ENCODE data around the gene EID2B.
A peak's percentile ranks its signal among the peaks of the same experiment; 100 is the strongest.

Gene EID2B

DNA sequence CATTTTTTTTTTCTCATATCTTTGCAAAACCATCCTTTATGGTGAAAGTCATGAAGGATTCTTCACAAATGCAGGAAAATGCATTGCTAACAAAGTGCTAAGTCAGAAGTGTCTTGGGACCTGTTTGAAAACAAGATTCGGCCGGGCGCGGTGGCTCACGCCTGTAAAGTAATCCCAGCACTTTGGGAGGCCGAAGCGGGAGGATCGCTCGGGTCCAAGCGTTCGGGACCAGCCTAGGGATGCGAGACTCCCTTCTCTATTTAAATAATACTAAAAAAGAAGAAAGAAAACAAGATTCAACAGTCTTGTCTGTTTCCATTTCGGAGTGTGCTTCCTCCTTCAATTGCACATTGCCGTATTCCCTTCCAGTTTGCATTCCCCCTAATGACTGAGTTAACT, 819 bp downstream of the EID2B start:
- peak overlapping the region; percentile 85 for H3K27ac ChIP-seq (ENCODE audit: extremely low read depth, low read depth, low read length)
- ChIA-PET POLR2A (interaction anchor here (0.5 to 3.6 kb wide), 13 partner anchors 10 to 141 kb away, joined by 3 to 56 read pairs (median 5); partner anchors contain the start of genes MED29, PAF1, RPS16 and SUPT5H), CTCF (interaction anchor here (0.6 to 6.3 kb wide), 30 partner anchors 13 to 1236 kb away, joined by 3 to 174 read pairs (median 9); partner anchors contain the start of genes DLL3, PLEKHG2, RPS16 and TIMM50)
- peaks cover 20% of the 10 kb centered on the region for H3K4me1 ChIP-seq (ENCODE audit: control insufficient read depth, insufficient read depth, low read length)
- peak overlapping the region; percentile 88 for H3K4me3 ChIP-seq (ENCODE audit: low read depth, low read length)
- peaks cover 0 to 58% of the 10 kb centered on the region in 2 experiments; a peak in 2 of 3 replicates for H3K36me3 ChIP-seq (ENCODE audit: control insufficient read depth in 2 of 2, insufficient read depth in 1 of 2, low read length in 2 of 2)
- no peak for TF ChIP-seq RBAK (tag by site-specific recombination; IDR thresholded peaks at IDR 0.05)
- TF ChIP-seq, protein P1, sequence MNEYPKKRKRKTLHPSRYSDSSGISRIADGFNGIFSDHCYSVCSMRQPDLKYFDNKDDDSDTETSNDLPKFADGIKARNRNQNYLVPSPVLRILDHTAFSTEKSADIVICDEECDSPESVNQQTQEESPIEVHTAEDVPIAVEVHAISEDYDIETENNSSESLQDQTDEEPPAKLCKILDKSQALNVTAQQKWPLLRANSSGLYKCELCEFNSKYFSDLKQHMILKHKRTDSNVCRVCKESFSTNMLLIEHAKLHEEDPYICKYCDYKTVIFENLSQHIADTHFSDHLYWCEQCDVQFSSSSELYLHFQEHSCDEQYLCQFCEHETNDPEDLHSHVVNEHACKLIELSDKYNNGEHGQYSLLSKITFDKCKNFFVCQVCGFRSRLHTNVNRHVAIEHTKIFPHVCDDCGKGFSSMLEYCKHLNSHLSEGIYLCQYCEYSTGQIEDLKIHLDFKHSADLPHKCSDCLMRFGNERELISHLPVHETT (tag by site-specific recombination; IDR thresholded peaks at IDR 0.05), result peak; percentile 61; the same call in 1 of the 2 replicates
- no peaks in the 10 kb centered on the region; the same call in none of the 2 replicates for H3K9me3 ChIP-seq (ENCODE audit: control insufficient read depth, insufficient read depth, low read depth, low read length)

DNA sequence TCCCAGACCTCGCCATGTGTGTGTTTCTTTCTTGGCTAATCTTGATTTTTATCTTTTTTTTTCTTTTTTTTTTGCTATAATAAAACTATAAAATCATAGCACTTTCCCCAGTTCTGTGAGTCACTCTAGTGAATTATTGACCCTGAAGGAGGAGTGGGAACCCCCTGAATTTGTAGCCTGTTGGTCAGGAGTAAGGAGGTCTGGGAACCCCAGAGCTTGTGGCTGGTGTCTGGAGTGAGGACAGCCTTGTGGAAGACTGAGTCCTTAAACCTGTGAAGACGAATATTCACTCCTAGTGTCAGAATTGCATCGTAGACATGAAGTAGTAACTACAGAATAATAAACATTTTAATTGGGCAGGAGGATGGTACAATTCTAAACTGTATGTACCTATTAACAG, 7.4 kb downstream of the EID2B start:
- H3K4me3 ChIP-seq (ENCODE audit: low read depth, low read length), result no peak overlapping the region
- POLR2A ChIA-PET, result interaction anchor here (1.1 to 1.2 kb wide), 2 partner anchors 89 kb away, joined by 3 to 4 read pairs; partner anchors contain the start of gene RPS16
- CTCF ChIA-PET, result interaction anchor here (0.5 to 2.2 kb wide), 9 partner anchors 9 to 127 kb away, joined by 3 to 12 read pairs (median 4); partner anchors contain the start of gene EID2

DNA sequence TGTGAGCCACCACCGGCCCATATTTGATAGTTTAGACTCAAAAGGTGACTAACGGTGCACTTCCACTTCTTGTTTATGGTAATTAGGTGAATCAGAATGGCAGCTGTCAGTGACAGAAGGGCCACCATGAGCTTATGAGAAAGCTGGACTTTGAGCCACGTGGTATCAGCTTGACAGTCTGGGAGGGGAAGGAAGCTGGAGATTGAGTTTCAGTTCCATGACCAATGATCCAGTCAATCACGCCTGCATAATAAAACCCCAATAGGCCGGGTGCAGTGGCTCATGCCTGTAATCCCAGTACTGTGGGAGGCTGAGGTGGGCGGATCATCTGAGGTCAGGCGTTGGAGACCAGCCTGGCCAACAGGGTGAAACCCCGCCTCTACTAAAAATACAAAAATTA, 8.2 kb downstream of the EID2B start:
- Histone ChIP-seq H3K4me1 (ENCODE audit: control insufficient read depth, insufficient read depth, low read length) (0 out of 2 replicates have a peak, but pooled peaks cover 4% of the 10 kb centered on the region), H3K9me3 (ENCODE audit: control insufficient read depth, insufficient read depth, low read depth, low read length) (no peaks in the 10 kb centered on the region; the same call in 1 of the 2 replicates), H3K4me3 (ENCODE audit: low read depth, low read length) (no peak overlapping the region), H3K36me3 (ENCODE audit: control insufficient read depth in 2 of 2, insufficient read depth in 1 of 2, low read length in 2 of 2) (peaks cover 0 to 48% of the 10 kb centered on the region in 2 experiments; a peak in 2 of 3 replicates), H3K27ac (ENCODE audit: extremely low read depth, low read depth, low read length) (no peak overlapping the region)
- POLR2A ChIA-PET, result interaction anchor here (0.6 to 1.1 kb wide), 2 partner anchors 89 to 403 kb away, joined by 3 to 4 read pairs; partner anchors contain the start of gene RPS16
- TF ChIP-seq, protein P2, sequence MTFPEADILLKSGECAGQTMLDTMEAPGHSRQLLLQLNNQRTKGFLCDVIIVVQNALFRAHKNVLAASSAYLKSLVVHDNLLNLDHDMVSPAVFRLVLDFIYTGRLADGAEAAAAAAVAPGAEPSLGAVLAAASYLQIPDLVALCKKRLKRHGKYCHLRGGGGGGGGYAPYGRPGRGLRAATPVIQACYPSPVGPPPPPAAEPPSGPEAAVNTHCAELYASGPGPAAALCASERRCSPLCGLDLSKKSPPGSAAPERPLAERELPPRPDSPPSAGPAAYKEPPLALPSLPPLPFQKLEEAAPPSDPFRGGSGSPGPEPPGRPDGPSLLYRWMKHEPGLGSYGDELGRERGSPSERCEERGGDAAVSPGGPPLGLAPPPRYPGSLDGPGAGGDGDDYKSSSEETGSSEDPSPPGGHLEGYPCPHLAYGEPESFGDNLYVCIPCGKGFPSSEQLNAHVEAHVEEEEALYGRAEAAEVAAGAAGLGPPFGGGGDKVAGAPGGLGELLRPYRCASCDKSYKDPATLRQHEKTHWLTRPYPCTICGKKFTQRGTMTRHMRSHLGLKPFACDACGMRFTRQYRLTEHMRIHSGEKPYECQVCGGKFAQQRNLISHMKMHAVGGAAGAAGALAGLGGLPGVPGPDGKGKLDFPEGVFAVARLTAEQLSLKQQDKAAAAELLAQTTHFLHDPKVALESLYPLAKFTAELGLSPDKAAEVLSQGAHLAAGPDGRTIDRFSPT (tag by site-specific recombination; IDR thresholded peaks at IDR 0.05), result 0 out of 2 replicates have a peak, but pooled peaks have one; percentile 36
- no peak for TF ChIP-seq SCRT1 (tag by site-specific recombination; IDR thresholded peaks at IDR 0.05; ENCODE audit: borderline replicate concordance)
- TF ChIP-seq SP2 (tag by site-specific recombination; IDR thresholded peaks at IDR 0.05), result peak; percentile 37
- TF ChIP-seq ZNF548 (tag by site-specific recombination; IDR thresholded peaks at IDR 0.05), result no peak
- TF ChIP-seq ZFHX2 (tag by site-specific recombination; conservative IDR thresholded peaks at IDR 0.05), result peak; percentile 90
- peak; percentile 90 for TF ChIP-seq EGR2 (tag by site-specific recombination; IDR thresholded peaks at IDR 0.05; ENCODE audit: low read depth)
- TF ChIP-seq ZNF416 (tag by site-specific recombination; IDR thresholded peaks at IDR 0.05), result no peak
- TF ChIP-seq, protein P3, sequence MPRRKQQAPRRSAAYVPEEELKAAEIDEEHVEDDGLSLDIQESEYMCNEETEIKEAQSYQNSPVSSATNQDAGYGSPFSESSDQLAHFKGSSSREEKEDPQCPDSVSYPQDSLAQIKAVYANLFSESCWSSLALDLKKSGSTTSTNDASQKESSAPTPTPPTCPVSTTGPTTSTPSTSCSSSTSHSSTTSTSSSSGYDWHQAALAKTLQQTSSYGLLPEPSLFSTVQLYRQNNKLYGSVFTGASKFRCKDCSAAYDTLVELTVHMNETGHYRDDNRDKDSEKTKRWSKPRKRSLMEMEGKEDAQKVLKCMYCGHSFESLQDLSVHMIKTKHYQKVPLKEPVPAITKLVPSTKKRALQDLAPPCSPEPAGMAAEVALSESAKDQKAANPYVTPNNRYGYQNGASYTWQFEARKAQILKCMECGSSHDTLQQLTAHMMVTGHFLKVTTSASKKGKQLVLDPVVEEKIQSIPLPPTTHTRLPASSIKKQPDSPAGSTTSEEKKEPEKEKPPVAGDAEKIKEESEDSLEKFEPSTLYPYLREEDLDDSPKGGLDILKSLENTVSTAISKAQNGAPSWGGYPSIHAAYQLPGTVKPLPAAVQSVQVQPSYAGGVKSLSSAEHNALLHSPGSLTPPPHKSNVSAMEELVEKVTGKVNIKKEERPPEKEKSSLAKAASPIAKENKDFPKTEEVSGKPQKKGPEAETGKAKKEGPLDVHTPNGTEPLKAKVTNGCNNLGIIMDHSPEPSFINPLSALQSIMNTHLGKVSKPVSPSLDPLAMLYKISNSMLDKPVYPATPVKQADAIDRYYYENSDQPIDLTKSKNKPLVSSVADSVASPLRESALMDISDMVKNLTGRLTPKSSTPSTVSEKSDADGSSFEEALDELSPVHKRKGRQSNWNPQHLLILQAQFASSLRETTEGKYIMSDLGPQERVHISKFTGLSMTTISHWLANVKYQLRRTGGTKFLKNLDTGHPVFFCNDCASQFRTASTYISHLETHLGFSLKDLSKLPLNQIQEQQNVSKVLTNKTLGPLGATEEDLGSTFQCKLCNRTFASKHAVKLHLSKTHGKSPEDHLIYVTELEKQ (tag by site-specific recombination; IDR thresholded peaks at IDR 0.05; ENCODE audit: borderline replicate concordance), result peak; percentile 86; the same call in 1 of the 2 replicates
- CTCF ChIA-PET, result interaction anchor here (0.9 to 2.2 kb wide), 5 partner anchors 9 to 148 kb away, joined by 3 to 12 read pairs (median 4); partner anchors contain the start of gene EID2

More for the DNA sequence above, 7.4 kb downstream of the EID2B start:
- Histone ChIP-seq H3K27ac (ENCODE audit: extremely low read depth, low read depth, low read length) (no peak overlapping the region), H3K36me3 (ENCODE audit: control insufficient read depth in 2 of 2, insufficient read depth in 1 of 2, low read length in 2 of 2) (peaks cover 0 to 55% of the 10 kb centered on the region in 2 experiments; a peak in 2 of 3 replicates), H3K9me3 (ENCODE audit: control insufficient read depth, insufficient read depth, low read depth, low read length) (no peaks in the 10 kb centered on the region; the same call in 1 of the 2 replicates), H3K4me1 (ENCODE audit: control insufficient read depth, insufficient read depth, low read length) (no peaks in the 10 kb centered on the region)
- TF ChIP-seq TCF7L2 (IDR thresholded peaks at IDR 0.05; ENCODE audit: borderline replicate concordance, low read depth, low read length), result no peak
- TF ChIP-seq ZNF660 (tag by site-specific recombination; IDR thresholded peaks at IDR 0.05), result 0 out of 2 replicates have a peak, but pooled peaks have one; percentile 13
- TF ChIP-seq ZSCAN16 (tag by site-specific recombination; IDR thresholded peaks at IDR 0.05), result no peak
